Measurements from ENCODE around the gene PRSS8. TPM values are rescaled to one million over a fixed set of nuclear protein-coding genes. Genes with fewer than 3 reads are reported as not detected.

The PRSS8 gene
- total RNA-seq, 1 experiment from 2014 or later: 42.6 TPM

- TF ChIP-seq CTCF (IDR thresholded peaks at IDR 0.05 in 2 of 3, conservative IDR thresholded peaks at IDR 0.05 in 1 of 3; ENCODE audit: borderline replicate concordance in 1 of 3, insufficient read depth in 1 of 3, low read depth in 2 of 3, low read length in 2 of 3) (peak in 2 of 3 experiments; percentile 84 to 96; a peak in 4 of 6 replicates), ZFX (IDR thresholded peaks at IDR 0.05) (peak; percentile 43; the same call in 1 of the 2 replicates), ELF1 (IDR thresholded peaks at IDR 0.05; ENCODE audit: borderline replicate concordance, low read depth) (no peak), YY1 (IDR thresholded peaks at IDR 0.05; ENCODE audit: extremely low read depth, insufficient replicate concordance, low read depth, low read length) (peak; percentile 5), FOSL1 (IDR thresholded peaks at IDR 0.05; ENCODE audit: low read depth) (no peak), SRF (IDR thresholded peaks at IDR 0.05; ENCODE audit: low read depth) (no peak)
Observed at GRCh38 chr16:31142109-31143010, 6.8 kb upstream of the PRSS8 start (continued).

GRCh38 chr16:31141489-31142108 lies 6.1 kb upstream of the PRSS8 start:
- Histone ChIP-seq H3K4me3 (replicated peaks in 1 of 2; ENCODE audit: low read depth in 1 of 2, low read length in 2 of 2) (peak overlapping the region; percentile 30 to 48), H3K27ac (ENCODE audit: low read depth, low read length) (peak overlapping the region; percentile 70), H3K79me2 (ENCODE audit: insufficient read depth, low read length) (no peaks in the 10 kb centered on the region), H3K9me3 (ENCODE audit: control insufficient read depth in 1 of 2, insufficient read depth in 1 of 2, low read depth in 1 of 2, low read length in 2 of 2) (no peaks in the 10 kb centered on the region), H2AFZ (ENCODE audit: low read depth, low read length, poor library complexity, severe bottlenecking) (no peak overlapping the region), H3K4me1 (ENCODE audit: control insufficient read depth in 1 of 2, insufficient read depth in 2 of 2, low read length in 2 of 2) (peaks cover 36 to 53% of the 10 kb centered on the region in 2 experiments), H3K36me3 (ENCODE audit: control insufficient read depth in 1 of 2, insufficient read depth in 2 of 2, low read length in 2 of 2) (no peaks in the 10 kb centered on the region), H3K9me2 (ENCODE audit: insufficient read depth) (no peaks in the 10 kb centered on the region), H3K27me3 (ENCODE audit: insufficient read depth, low read length) (no peaks in the 10 kb centered on the region), H3K4me2 (ENCODE audit: low read length) (peak overlapping the region; percentile 79), H4K20me1 (ENCODE audit: insufficient read depth) (no peaks in the 10 kb centered on the region), H3K9ac (ENCODE audit: low read length) (peak overlapping the region; percentile 69)
- intact Hi-C loops (cut with micrococcal nuclease): loop anchor here (1.0 kb wide), 2 partner anchors 24 to 47 kb away; partner anchors contain the start of genes KAT8 and VKORC1
- BruUV-seq (replicated peaks): no TSS peak
- CTCF ChIA-PET: interaction anchor here (0.6 to 2.2 kb wide), 29 partner anchors 10 to 319 kb away, joined by 3 to 30 read pairs (median 5); partner anchors contain the start of genes ARMC5, HSD3B7, KAT8 and ZNF646
- ATAC-seq (no peak), DNase-seq (ENCODE audit: low read depth, low spot score) (no peak)
- RAD21 ChIA-PET (ENCODE audit: low non-redundant PET in 1 of 2, low total read pairs in 2 of 2, uncharacterized antibody in 2 of 2, unreplicated experiment in 2 of 2): interaction anchor here (0.6 to 1.8 kb wide), 10 partner anchors 24 to 241 kb away, joined by 3 to 10 read pairs (median 4); partner anchors contain the start of genes HSD3B7 (in 2 of the 2), KAT8 (in 2 of the 2), ZNF646 (in 1 of the 2) and ZNF668 (in 1 of the 2)
- POLR2A ChIA-PET: interaction anchor here (0.6 to 9.9 kb wide), 11 partner anchors 11 to 1021 kb away, joined by 3 to 84 read pairs (median 4); partner anchors contain the start of genes FUS, HSD3B7 and KAT8
- TF ChIP-seq POLR2AphosphoS5 (IDR thresholded peaks at IDR 0.05; ENCODE audit: low read depth, low read length) (no peak), POLR2A (IDR thresholded peaks at IDR 0.05; ENCODE audit: borderline replicate concordance, extremely low read depth, insufficient read depth, insufficient read length) (no peak), FOSL1 (IDR thresholded peaks at IDR 0.05; ENCODE audit: low read depth) (no peak), CTCF (IDR thresholded peaks at IDR 0.05 in 2 of 3, conservative IDR thresholded peaks at IDR 0.05 in 1 of 3; ENCODE audit: borderline replicate concordance in 1 of 3, insufficient read depth in 1 of 3, low read depth in 2 of 3, low read length in 2 of 3) (no peak), ATF3 (IDR thresholded peaks at IDR 0.05) (no peak), SIN3A (IDR thresholded peaks at IDR 0.05; ENCODE audit: low read depth) (no peak), SP1 (IDR thresholded peaks at IDR 0.05; ENCODE audit: low read depth) (no peak), REST (IDR thresholded peaks at IDR 0.05; ENCODE audit: low read depth) (no peak), ZNF274 (IDR thresholded peaks at IDR 0.05; ENCODE audit: low read depth, low read length) (no peak)

Measured in HCT116 (cell line).